ENCODE results near the gene THRB. TPM values are rescaled to one million over a fixed set of nuclear protein-coding genes. Genes with fewer than 3 reads are reported as not detected.

Gene THRB
- total and polyA plus RNA-seq, 2 donors (not counting 3 experiments of a cell fraction or from before 2014, with no cell fraction given) = 0.06 TPM; not detected in 1

- Histone ChIP-seq H3K27ac (ENCODE audit: insufficient read depth, low read depth, low read length) (no peak overlapping the region), H3K36me3 (ENCODE audit: control insufficient read depth in 2 of 2, extremely low read depth in 1 of 2, insufficient read depth in 2 of 2, low read length in 2 of 2) (no peaks in the 10 kb centered on the region), H3K9ac (replicated peaks; ENCODE audit: extremely low read depth, insufficient read depth, low read length) (no peak overlapping the region), H3K9me3 (replicated peaks; ENCODE audit: control insufficient read depth, insufficient read depth, low read length) (no peaks in the 10 kb centered on the region), H3K4me1 (ENCODE audit: control insufficient read depth, extremely low read depth, insufficient read depth, low read length) (no peaks in the 10 kb centered on the region), H3K79me2 (ENCODE audit: control insufficient read depth, insufficient read depth, low read length) (no peaks in the 10 kb centered on the region), H3K4me2 (ENCODE audit: insufficient read depth, low read length) (no peak overlapping the region), H3K9me1 (replicated peaks; ENCODE audit: control insufficient read depth, extremely low read depth, insufficient read depth, low read length) (no peaks in the 10 kb centered on the region), H3K27me3 (ENCODE audit: control insufficient read depth in 2 of 2, insufficient read depth in 2 of 2, low read length in 2 of 2) (no peaks in the 10 kb centered on the region), H4K20me1 (replicated peaks; ENCODE audit: control insufficient read depth, extremely low read depth, insufficient read depth, low read length) (no peaks in the 10 kb centered on the region), H2AFZ (ENCODE audit: low read depth, low read length) (no peak overlapping the region), H3K4me3 (replicated peaks in 1 of 3; ENCODE audit: insufficient read depth in 1 of 3, low read depth in 1 of 3, low read length in 3 of 3) (no peak overlapping the region)
- ChIA-PET POLR2A (no interaction called here), CTCF (no interaction called here)
- FAIRE-seq (no peak), DNase-seq (ENCODE audit: low read depth, low spot score) (no peak)
- no peak for TF ChIP-seq GATA2 (IDR thresholded peaks at IDR 0.05; ENCODE audit: insufficient read depth, insufficient read length, low read depth, low read length)
- intact Hi-C loops (cut with micrococcal nuclease) = no loop called here
- dilution Hi-C loops (cut with MboI; ENCODE audit: extremely low pct_ligation_motif_present, low sequenced_read_pairs) = no loop called here
- no TSS peak for BruUV-seq (replicated peaks)
Measured at GRCh38 chr3:24168977-24169376, 325.7 kb downstream of the THRB start.

GRCh38 chr3:24167429-24167828 lies 327.2 kb downstream of the THRB start:
- Histone ChIP-seq H3K9me1 (replicated peaks; ENCODE audit: control insufficient read depth, extremely low read depth, insufficient read depth, low read length) (no peaks in the 10 kb centered on the region), H2AFZ (ENCODE audit: low read depth, low read length) (no peak overlapping the region), H3K9me3 (replicated peaks; ENCODE audit: control insufficient read depth, insufficient read depth, low read length) (no peaks in the 10 kb centered on the region), H3K4me2 (ENCODE audit: insufficient read depth, low read length) (no peak overlapping the region), H3K9ac (replicated peaks; ENCODE audit: extremely low read depth, insufficient read depth, low read length) (no peak overlapping the region), H3K27me3 (ENCODE audit: control insufficient read depth in 2 of 2, insufficient read depth in 2 of 2, low read length in 2 of 2) (no peaks in the 10 kb centered on the region), H4K20me1 (replicated peaks; ENCODE audit: control insufficient read depth, extremely low read depth, insufficient read depth, low read length) (no peaks in the 10 kb centered on the region), H3K4me3 (replicated peaks in 1 of 3; ENCODE audit: insufficient read depth in 1 of 3, low read depth in 1 of 3, low read length in 3 of 3) (no peak overlapping the region), H3K36me3 (ENCODE audit: control insufficient read depth in 2 of 2, extremely low read depth in 1 of 2, insufficient read depth in 2 of 2, low read length in 2 of 2) (no peaks in the 10 kb centered on the region), H3K4me1 (ENCODE audit: control insufficient read depth, extremely low read depth, insufficient read depth, low read length) (no peaks in the 10 kb centered on the region), H3K79me2 (ENCODE audit: control insufficient read depth, insufficient read depth, low read length) (no peaks in the 10 kb centered on the region), H3K27ac (ENCODE audit: insufficient read depth, low read depth, low read length) (no peak overlapping the region)
- intact Hi-C loops (cut with micrococcal nuclease) (no loop called here), dilution Hi-C loops (cut with MboI; ENCODE audit: extremely low pct_ligation_motif_present, low sequenced_read_pairs) (no loop called here)
- CTCF ChIA-PET = interaction anchor here (1.0 to 2.2 kb wide), 2 partner anchors 19 to 97 kb away, joined by 3 to 10 read pairs; no protein-coding TSS in a partner anchor
- POLR2A ChIA-PET = no interaction called here
- no peak for FAIRE-seq
- no peak for DNase-seq (ENCODE audit: low read depth, low spot score)
- TF ChIP-seq MYC (IDR thresholded peaks at IDR 0.05; ENCODE audit: low read depth, low read length) (no peak), MAX (IDR thresholded peaks at IDR 0.05; ENCODE audit: insufficient read depth, insufficient read length) (no peak), CTCF (IDR thresholded peaks at IDR 0.05; ENCODE audit: extremely low read depth in 1 of 2, insufficient read depth in 1 of 2, low read depth in 1 of 2, low read length in 2 of 2) (no peak), POLR2AphosphoS5 (IDR thresholded peaks at IDR 0.05; ENCODE audit: insufficient read depth, low read depth, low read length) (no peak)
- BruUV-seq (replicated peaks) = no TSS peak

All from endothelial cell of umbilical vein (primary cell).